HG03045 (cell line): ENCODE data around the gene SCN5A.

ENCODE experiments used
- ATAC-seq: cut with Tn5 transposase; IDR thresholded peaks from one replicate; pipeline ENCODE4 v1.9.1; 2021; ENCODE audit warnings: mild to moderate bottlenecking, moderate library complexity; ENCODE audit not compliant: unreplicated experiment

Gene SCN5A

DNA sequence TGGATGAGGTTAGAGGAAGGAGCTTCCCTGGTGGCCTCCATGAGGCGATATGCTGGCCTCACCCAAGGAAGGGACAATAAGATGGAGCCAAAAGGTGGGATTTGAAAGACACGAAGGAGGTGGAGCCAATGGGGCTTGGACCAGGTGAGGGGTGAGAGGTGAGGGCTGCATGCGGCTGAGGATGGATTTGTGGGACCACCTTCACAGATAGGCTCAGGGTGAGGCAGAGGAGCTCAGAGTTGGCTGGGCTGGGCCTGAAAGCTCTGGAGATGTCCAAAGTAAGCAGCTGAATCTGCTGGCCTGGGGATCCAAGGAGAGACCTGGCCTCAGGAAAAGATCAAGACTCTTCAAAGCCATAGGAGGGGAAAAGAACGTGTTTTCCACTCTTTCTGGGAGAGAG, 103.5 kb downstream of the SCN5A start:
- ATAC-seq, result no peak

DNA sequence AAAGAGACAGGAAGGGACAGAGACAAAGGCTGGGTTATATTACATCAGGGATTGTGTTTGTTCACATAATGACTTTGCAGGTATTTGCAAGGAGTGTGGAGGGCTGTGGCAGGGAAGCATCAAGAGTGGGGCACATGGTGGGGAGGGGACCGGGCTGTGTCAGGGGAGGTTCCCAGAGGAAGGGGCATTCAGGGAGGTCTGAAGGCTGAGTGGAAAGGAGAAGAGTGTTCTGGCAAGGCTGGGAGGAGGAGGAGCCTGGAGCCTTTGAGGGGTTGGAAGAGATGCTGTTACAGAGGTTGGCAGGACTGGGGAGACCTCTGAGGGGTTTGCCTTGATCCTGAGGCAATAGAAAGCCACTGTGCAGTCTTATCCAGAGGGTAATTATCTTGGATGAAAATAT, 103.9 kb downstream of the SCN5A start:
- ATAC-seq, result no peak

DNA sequence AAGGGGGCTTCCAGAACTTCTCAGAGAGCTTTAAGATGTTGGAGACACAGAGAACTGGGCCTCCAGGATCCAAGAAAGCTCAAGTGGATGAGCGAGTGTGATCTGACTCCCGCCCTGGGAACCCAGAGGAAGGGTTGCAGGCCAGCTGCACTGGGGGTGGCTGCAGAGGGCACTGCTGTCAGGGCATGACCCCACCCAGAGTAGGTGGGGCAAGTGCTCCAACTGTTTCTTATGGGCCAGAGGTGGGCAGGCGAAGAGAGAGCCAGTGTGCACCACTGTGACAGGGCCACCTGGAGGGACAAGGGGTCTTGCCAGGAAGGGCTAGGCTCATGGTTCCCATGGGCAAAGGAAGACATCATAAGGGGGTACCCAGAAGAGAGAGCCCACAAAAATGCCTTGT, 104.6 kb downstream of the SCN5A start:
- ATAC-seq, result no peak

DNA sequence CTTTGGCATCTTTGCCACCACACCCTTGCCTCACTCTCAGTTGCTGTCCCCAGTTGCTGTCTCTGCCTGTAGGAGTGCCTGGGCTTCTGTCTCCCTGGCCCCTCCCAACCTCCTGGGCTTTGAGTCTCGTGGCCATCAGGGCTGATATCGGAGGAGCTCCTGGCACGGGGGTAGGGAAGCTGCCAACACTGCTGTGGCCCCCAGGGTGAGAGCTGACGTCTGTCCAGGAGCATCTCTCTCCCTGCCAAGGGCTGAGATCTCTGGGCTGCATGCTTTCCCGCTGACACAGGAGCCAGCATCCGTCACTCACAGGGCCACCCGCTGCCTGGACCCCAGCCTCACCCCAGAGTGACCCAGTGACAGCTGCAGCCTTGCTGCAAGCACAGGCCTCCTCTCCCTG, 105.9 kb downstream of the SCN5A start:
- no peak for ATAC-seq

DNA sequence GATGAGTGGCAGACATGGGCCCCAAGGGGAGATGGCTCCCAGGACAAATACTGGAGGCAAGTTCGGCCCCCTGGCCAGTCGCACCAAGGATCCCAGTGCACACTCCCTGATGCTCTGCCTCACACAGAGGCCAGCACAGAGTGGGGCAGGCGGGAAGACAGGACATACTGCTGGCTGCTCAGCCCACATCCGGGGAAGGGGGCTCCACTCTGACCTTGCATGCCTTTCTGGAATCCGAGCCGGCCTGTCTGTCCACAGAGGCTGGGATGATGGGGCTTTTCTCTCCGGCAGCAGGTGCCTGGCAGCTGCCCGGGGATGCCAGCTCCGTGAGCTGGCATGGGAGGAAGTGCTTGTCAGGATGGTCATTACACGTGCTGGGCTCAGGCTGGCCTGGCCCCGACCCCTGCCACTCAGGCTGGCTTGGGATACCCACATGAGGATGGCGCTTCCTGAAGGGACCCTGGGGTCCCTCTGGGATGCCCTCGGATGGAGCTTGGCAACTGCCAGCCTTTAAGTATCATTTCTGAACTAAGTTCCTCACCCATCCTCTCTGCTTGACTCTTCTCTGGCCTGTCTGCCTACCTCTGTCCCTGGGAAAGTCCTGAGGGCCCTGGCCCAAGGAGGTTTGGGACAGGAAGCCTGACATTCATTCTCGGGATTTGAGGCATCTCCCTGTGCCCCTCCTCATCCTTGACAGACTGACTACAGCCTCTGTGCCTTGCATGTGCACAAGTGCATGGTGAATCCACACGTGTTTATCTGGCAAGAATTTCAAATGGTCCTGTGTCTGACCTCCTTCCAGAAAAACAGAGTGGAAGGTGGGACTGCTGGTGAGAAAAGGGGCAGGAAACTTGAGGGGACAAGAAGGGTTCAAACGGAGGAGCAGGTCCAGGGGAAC, 106.8 kb downstream of the SCN5A start:
- no peak for ATAC-seq

DNA sequence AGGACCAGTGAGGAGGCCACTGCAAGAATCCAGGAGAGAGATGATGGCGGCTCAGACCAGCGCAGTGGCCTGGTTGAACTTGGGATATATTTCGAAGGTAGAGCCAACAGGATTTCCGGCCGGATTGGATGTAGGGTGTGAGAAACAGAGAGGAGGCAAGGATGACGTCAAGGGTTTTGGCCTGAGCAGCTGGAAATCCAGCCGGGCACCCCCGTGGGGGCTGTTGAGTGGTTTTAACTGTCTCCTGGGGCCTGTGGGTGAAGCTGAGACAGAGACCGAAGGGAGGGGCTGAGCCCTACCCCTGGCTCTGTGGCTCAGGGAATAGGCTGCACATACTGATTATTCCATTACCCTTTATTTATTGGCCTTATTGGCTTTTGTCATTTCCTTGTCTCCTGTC, 107.7 kb downstream of the SCN5A start:
- no peak for ATAC-seq

DNA sequence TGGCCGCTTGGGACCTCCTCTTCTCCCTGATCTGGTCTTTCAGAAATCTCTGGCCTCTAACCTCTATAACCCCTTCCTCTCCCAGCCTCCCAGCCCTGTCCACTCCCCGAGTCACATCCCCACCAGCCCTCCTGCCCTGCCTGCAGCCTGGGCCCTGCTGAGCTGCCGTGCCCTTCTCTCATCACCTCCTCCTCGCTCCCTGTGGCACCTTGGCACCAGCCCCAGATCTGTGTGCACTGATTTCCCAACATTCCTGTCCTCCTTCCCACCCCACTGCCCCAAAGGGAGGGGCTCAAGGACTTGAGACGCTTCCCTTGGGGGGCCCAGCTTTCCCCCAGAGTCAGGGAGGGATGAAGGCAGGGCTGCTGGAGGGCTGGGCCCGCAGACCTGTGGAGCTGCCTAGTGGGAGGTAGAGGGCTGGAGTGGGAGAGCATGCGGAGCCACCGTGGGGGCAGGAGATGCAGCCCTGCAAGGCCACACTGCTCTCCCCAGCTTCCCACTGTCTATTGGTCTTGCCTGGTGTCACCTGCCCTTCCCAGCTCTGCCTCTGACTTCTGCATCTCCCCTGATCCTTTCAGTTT, 110.6 kb downstream of the SCN5A start:
- ATAC-seq, result no peak

DNA sequence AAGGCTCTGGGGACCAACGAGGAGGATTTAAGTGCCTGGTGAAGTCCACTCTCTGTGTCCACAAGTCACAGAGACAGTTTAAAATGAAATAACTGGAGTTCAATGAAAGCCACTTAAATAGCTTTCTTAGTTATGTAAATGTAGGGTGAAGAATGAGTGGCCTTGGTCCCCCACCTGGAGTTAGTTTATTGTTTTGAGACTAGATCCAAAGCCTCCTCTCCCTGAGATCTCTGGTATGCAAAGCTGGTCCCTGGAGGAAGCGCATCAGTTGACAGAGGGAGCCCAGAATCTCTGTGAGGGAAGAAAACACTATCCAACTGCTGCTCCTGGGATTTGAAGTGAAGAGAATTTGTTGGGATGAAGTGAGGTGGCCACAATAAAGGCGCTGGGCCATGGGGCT, 112.8 kb downstream of the SCN5A start:
- ATAC-seq, result no peak

DNA sequence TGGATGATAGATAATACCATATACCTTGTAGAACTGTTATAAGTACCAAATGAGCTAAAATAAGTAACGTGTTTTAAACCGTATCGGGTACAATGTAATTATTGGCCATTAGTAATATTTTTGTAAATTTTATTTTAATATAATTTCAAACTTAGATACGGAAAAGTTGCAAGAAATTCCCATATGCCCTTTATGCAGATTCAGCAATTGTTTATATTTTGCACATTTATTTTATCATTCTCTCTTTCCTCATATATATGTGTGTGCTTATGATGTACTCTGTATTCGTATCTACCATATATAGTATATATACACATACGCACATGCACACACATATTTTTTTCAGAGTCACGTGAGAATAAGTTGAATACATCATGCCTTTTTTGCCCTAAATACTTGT, 114.9 kb downstream of the SCN5A start:
- no peak for ATAC-seq

DNA sequence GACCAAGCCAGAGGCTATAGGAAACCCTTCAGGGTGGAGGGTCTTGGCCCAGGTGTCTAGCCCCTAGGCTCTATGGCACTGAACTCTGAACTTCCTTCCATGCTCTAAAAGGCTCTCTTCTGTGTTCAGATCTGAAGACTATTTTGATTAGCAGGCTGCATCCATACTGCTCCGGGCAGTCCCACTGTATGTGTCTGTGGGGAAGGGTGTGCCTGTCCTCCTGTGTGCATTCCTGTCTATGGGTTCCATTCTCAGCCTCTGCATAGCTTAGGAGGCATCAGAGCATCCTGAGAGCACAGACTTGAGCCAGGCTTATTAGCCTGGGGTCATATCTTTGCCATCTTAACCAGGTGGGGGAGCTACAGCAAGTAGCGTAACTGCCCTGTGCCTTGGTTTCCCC, 115.3 kb downstream of the SCN5A start:
- no peak for ATAC-seq

DNA sequence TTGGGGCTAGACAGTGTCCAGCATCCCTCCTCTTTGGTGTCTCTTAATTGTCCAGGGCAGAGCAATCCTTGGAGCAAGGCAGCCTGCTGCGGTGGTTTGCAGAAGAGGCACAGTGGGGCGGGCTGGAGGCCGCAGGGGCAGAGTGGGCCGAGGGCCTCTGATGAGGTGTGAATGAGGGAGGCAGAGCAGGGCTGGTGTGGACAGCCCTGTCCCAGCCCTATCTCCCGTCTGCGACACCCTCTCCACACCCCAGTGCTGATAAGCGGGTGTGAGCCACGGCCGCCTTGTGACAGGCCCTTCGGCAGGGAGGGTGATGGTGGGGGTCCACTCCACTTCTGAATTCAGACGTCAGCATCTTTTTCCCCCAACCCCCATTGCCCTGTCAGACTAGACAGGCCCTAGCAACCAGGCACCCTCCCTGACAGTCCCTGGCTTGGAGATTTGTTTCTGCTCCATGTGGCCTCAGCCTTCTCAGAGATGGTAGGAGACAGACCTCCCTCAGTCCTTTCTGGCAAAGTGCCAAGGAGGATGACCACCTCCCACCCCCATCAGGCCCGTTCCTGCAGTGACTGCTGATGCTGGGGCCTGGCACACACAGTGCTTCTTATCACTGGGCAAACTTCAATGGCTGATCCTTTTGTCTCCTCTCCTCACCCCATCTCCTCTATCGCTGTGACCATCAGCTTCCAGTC, 116.1 kb downstream of the SCN5A start:
- no peak for ATAC-seq

DNA sequence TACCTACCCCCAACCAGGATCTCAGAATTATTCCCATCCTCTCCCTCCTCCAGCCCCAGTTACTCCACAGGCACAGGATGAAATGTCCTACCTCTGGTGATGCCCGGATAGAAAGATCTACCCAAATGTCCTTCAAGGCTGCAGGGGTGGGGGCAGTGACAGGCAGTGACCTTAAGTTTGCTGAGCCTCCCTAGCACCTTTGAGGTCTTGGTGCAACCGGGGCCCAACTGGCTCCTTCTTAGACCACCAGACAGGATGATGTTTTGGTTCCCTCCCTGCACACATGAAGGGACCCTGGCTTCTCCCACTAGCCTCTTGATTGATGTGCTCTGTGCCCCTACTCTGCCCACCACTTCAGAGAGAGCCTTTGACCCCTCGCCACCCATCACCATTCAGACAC, 117.0 kb downstream of the SCN5A start:
- ATAC-seq, result no peak

DNA sequence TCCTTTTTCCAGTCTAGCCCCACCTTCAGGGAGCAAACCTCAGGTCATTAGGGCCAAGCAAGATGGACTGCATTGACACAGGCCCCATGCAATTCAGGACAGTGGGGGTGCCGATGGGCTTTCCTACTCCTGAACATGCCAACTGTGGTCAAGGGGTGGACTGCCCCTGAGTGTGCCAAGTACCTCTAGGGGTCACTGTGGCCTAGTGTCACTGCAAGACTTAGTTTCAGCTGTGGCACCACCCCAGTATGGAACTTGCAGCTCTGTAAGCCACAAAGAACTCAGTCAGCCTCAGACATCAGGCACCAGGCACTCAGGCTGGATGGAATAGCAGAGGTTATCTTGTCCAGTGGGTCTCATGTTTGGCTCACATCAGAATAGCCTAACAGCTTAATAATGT, 121.0 kb downstream of the SCN5A start:
- no peak for ATAC-seq

DNA sequence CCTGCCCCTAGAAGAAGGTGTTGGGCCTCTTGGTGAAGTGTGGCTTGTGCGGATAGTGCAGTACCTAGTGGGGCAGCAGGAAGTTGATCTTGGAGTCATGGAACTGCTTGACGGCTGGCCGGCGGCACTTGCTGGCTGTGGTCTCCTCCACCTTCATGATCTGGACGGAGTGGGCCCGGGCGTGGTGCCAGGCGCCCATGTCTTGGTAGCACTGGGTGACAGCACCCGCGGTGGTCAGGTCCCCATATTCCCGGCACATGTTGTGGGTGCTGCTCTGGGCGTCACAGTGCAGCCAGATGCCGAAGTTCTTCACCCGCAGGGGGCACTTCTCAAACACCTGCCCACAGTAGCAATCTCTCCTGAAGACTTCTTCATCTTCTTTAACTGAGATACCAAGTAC, 122.7 kb downstream of the SCN5A start:
- no peak for ATAC-seq

DNA sequence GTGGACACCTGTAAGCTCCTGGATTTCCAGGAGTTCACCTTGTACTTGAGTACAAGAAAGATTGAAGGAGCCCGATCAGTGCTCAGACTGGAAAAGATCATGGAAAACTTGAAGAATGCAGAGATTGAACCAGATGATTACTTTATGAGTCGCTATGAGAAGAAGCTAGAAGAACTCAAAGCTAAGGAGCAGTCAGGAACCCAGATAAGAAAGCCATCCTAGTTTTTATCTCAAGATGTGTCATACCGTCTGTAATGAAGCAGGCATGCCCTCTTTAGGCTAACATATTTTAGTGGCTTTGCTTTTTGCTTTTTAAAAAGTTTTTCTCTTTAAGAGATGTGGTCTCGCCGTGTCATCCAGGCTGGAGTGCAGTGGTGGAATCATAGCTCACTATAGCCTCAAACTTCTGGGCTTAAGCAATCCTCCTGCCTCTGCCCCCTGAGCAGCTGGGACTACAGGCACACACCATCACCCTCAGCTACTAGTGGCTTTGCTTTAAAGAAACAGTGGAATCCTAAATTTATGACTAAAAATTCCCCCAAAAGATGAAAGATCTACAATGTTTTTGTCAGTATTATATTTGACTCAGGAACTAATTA, 125.2 kb downstream of the SCN5A start:
- ATAC-seq, result no peak

DNA sequence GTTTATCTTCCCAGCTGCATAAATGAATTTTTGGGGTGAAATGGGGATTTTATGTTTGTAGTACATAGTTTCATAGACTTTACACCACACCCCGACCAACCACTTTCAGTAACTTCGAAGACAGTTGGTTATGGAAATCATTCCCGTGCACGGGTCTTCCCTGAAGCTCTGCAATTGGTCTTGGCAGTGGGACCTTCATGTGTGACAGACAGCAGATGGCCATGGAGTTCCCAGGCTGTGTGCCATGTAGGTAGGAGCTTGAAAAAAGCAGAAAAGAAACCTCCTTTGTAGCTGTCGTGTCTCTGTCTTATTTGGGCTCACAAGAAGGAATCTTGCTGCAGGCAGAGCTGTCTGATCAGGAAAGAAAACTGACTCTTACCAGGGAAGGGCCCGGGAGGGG, 127.5 kb downstream of the SCN5A start:
- no peak for ATAC-seq

DNA sequence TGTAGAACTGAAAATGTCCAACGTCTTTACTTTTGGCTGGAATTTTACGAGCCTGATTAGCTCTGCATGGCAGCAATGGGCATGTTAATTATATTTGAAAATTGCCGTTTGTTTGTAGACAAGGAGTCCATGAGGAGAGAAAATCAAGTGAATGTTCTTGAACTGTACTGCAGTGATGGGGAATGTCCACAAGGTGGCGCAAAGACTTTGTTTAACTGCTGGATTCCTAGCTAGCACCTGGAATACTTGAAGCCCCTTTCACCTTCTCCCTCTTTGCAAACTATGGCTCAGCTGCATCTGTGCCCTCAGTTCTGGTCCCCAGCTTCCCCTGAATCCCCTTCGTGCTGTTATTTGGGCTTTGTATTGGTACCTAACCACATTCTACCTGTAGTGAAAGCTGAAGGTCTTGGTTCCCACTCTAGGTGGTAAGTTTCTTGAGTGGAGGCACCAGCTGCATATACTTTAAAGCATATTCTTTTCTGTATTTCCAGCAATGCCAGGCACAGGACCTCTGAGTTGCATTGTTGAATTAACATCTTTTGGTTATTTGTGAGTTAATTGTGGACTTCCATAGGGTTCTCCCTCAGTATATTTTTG, 128.0 kb downstream of the SCN5A start:
- no peak for ATAC-seq

DNA sequence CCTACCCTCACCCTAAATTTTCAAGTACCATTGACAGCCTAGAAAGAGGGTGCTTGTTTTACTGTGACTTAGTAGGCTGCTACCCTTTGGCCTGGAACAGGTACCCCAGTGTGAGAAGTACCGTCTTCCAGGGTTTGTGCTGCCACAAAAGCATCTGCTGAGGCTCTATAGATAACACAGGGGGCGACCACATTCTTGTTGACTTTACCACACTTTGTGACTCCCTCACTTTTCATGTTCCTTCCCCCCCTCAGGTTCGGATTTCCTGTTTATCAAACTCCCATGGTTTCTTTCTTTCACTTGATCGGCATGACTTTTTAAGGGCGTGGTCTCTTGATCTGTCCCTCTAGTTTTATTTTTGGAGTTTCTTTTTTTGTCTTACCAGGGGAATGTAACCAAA, 129.8 kb downstream of the SCN5A start:
- ATAC-seq, result no peak

DNA sequence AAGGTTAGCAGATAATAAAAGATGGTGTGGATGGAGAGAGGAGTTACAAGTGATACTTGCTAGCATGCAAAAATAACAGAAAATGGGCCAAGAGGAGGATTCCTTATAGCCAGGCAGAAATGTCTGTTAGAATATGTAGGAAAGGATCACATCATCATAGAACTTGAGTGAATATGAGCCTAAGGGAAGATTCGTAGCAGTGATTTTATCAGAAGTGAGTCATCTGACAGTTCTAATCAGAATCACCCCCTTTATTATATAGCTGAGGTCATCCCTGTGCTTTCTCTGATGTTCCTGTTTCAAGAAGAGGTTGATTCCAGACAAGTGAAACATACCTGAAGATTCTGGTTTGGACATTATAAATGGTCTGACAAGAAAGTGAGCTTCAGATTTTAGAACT, 130.5 kb downstream of the SCN5A start:
- no peak for ATAC-seq

DNA sequence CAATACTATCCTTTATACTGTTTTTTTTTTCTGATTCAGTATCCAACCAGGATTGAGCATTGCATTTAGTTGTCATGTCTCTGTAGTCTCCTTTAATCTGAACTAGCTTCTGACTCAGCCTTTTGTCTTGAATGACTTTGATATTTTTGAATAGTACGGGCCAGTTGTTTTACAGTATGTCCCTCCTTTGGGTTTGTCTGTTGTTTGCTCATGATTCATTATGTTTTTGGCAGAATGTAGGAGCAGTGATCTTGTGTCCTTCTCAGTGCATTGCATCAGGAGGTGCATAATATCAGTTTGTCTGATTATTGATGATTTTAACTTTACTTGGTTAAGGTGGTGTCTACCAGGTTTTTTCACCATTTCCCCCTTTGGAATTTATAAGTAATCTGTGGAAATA, 132.8 kb downstream of the SCN5A start:
- ATAC-seq, result no peak

DNA sequence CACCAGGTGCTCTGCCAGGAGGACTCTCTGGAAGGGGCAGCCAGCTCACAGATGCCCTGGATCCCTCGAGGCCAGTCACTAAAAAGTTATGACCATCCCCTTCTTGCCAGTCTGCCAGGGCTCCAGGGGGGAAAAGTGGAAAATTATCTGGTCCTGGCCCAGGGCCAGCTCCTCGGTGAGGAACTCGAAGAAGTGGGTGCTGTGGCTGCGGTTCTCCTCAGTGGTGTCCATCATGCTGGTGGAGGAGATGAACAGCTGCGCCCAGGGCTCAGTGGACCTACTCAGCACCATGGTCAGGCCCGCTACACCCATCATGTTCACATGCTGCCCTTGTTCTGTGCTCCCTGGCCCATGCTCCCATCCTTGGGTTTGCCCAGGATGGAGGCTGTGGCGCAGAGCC, 134.1 kb downstream of the SCN5A start:
- no peak for ATAC-seq
